IPS-NIHi7 (cell line): ENCODE data around the gene LAMA4.
"Not testable (repeated sequence)": the region's sequence is repeated elsewhere in the genome, so short reads cannot be mapped to it uniquely, and the experiment has no call there.

Source experiments
- DNase-seq: peaks from one replicate; pipeline ENCODE4 v3.0.0; 2012; ENCODE audit warnings: mixed read lengths; ENCODE audit errors: extremely low spot score

LAMA4 gene

DNA sequence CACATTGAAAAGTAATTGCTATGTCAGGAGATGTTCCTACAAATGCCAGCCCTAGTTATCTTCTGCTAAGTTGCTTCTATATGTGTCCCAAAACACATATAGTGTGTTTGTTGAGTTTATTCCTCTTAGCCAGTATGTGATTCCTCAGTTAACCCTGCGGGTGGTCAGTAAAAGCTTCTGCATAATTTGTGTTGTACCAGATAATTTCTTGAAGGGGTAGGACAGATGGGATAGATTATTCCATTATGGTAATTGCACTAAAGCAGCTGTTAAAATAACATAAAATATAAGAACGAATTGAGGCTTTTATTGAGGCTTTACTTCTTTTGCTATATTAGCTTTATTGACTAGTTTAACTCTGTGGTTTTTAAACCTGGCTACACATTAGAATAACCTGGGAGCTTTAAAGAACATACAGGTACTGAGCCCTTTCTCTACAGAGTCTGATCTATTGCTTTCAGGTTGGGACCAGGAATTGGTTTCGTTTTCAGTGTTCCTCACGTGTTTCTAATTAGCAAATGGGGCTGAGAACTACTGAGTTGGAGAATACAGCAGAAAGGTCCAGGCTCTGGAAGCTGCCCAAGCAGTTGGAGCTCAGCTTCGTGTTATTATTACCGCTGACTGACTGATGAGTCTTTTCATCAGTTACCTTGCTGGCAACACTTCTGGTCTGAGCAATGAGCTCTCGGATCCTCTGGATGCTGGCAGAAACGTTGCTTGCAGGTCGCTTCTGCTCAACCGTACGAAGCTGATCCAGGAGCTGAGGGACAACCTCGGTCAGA, 110.0 kb downstream of the LAMA4 start:
- no peak for DNase-seq

DNA sequence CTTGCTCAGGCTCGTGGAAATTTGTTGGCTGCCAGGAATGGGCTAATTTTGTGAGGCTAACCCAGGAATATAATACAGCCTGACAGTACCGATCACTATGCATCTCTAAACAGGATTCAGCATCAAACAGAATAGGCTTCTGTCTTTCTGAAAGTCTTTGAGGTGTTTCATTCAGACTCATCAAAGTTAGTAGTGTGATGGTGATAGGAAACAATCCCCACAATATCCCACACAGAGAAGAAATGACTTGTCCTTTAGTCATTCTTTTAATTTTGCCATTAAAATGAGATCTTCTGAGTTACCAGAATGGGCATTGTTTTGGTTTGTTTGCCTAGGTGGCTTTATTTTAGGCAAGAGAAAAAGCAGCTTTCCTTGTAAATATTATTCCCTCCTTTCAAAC, 112.7 kb downstream of the LAMA4 start:
- DNase-seq: no peak

DNA sequence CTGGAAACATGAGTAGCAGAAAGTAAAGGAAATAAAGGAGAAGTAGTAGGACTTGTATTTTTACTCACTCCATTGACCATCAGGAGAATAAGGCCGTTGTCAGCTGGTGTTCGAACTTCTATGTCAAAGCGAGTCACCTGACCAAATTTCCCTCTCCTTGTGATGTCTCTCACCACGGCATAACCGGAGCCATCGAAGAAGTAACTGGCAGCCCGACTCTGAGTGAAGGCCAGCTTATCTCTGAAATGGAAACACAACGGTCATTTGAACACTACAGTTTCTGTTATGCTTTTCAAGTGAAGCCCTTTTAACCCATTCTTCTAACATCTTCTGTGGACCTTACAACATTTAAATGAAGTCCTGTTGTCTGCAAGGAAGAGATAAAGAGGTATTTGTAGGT, 115.3 kb downstream of the LAMA4 start:
- DNase-seq: no peak

DNA sequence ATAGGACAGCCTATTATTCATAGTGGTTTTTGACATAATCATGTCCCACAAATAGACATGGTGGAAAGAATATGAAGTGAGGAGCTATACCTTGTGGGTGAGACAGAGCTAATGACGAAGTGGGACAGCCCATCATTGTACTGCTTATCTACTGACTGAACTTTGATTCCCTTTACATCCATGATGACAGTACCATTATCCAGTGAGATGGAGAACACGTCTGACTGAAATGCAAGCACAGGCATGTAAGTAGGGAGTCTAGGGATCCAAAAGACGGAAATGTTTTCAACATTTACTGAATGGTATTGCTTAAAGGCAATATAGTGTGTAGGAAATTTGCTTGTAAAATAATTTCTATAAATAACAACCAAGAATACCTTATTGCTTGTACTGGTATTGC, 123.5 kb downstream of the LAMA4 start:
- no peak for DNase-seq

DNA sequence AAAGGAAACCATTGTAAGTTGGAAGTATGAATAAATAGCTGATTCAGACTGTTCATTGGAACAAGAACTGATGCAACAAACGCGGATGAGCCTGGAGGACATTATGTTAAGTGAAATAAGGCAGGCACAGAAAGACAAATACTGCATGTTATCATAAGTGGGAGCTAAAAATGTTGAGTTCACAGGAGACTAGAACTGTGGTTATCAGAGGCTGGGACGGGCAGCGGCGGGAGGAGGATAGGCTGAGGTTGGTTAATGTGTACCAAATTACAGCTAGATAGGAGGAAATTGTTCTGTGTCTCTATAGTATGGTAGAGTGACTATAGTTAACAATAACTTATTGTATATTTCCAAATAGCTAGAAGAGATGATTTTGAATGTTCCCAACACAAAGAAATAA, 126.2 kb downstream of the LAMA4 start:
- DNase-seq: no peak

DNA sequence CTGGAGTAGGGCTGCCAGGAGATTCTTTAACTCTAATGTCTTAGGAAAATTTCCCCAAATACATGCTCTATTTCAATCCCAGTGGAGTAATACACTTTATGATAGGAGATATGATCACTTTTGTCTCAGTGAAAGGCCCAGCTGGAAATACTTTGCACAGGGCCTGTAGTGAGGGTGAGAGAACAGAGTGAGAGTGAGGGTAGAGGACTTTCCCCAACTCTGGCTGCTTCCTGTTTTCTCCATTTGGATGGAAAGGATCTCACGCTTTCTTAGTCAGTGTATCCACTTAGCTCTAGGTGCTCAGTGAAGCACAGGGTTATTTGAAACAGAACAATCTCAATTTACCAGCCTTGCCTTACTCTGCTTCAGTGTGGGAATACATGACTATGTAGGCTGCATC, 130.4 kb downstream of the LAMA4 start:
- DNase-seq: no peak

DNA sequence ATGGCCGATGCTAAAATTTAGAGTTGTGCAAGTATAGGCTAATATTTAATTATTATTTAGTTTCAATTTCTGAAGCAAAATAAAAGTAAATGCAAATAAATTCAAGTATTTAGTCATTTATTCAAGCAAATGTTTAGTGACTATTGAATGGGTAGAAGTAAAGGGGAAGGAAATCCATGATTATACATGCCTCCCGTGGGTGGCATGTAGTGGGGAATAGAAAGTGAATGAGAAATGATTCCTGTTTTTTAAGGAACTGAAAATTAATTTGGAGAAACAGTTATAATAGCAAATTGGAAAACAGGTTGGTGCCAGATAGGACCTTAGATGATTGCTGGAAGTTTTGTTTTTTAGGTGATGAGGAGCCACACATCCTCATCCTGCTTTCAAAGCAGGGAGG, 131.6 kb downstream of the LAMA4 start:
- no peak for DNase-seq

DNA sequence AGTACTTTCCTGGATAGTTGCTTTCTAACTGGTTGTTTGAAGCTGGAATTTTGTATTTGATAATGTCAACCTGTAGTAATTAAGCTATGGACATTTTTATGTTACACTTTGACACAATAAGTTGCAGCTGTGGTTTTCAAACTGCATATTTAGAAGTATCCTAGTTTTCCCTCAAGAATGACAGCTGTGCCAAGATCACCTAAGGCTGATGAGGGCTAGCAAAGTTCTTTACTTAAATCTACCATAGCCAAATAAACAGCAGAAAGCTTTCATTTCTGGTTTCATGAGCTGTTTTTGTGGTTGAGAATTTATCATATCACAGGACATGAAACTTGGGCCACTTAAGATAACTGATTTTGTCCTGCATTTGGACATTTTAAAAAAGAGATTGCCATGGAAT, 136.3 kb downstream of the LAMA4 start:
- no peak for DNase-seq

DNA sequence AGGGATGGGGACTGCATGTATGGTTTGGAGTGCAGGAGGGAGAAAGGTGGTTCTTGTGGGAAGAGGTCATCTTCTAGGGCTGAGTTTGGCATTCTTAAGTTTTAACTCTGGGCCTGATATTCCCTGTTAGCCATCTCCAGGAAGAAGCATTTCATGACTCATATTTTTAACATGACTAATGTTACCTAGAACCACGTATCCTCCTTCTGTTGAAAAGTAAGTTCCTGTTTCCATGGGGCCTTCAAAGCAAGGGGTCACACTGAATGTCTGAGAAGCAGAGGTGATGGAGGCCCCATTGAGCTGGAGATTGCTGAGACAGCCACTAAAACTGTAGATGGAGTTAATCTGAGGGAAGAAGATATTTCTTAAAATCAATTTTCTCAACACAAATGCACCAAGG, 136.8 kb downstream of the LAMA4 start:
- no peak for DNase-seq

DNA sequence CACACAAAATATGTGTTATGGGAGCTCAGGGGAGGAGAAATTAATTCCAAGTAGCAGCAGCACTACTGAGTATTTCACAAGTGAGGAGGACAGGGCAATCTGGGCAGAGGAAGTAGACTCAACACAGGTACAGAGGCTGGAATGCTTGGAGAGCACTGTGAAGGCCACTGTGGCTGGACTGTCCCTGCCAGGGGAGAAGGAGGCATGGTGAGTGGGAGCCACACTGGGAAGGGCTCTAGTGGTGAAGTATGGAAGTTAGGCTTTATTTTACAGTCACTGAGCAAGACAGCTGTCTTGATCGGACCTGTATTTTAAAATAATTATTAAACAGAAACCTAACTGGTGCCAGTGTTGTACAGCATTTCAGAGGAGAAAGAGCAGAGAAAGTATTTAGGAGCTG, 138.1 kb downstream of the LAMA4 start:
- DNase-seq: peak; percentile 20

DNA sequence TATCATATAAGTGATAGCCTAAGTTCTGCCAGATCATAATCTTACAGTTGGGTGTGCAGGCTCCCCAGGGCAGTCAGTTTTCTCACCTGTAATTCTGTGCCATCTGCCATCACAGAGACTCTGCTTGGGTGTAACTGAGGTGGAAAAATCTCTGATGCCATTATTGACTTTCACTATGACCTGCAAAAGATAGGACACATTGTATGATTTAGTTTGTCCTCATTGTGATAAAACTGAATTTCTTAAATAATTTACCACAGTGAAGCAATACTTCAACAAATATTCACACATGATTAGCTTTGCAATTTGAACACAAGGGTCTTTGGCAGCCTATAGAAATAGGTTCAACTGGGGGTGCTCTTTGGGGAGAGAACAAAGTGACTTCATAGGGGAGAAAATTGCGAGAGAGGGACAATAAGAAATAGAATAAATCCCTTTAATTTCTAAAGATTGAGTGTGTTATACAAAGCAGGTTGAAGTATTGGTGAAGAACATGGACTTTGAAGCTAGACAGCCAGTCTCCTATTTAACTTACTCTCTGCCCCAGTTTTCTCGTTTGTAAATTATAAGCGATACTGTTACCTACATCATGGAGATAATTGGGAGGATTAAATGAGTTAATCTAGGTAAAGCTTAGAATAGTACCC, 139.7 kb downstream of the LAMA4 start:
- DNase-seq: no peak

DNA sequence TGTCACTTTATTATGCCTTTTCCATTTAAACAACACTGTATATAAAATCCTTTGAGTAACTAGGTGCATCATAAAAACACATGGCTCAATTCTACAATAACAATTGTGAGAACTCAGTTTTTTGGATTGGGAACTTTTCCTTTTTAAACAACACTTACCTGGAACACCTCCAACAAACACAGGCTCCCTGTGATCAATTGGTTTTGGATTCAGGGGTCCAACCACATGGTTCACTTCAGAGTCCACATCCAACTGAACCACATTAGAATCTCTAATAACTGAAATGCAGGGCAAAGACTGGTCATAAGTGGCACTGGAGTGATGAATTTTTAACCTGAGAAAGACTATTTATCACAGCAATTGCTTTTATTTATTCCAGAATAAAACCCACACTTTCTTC, 140.4 kb downstream of the LAMA4 start:
- DNase-seq: no peak

DNA sequence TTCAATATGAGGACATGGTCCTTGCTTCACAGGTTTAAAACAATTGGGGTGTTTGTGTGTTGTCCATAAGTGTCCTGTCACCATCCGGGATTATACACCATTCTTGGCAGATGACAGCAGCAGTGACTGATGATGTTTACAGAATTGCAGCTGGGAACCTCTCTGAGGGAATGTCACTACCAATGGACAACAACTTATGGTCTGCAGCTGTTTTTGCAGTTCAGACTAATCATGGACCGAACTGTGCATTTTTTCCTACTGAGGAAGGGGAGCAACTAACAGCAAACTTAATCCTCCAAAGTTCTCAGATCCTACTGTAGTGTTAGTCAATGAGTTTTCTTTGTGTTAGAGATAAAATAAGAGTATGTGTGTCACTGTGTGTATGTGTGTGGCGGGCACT, 140.9 kb downstream of the LAMA4 start:
- no peak for DNase-seq

DNA sequence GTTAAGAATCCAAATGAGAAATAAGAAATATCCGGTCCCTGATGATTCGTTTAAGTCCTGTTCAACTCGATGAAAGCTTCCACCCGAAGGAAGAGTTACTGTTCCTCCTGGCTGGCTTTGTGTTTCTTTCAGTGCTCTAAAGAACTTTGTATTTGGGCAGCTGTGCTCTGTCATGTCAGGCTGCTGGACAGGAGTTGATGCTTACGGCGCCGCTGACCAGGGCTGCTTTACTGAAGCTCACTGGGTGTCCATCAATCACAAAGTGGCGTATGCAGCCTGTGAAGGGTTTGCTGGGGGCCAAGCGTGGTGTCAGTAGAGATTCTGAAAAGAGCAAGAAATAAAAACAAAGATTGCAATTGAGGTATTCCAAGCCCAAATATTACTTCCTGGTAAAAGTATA, 145.1 kb downstream of the LAMA4 start:
- no peak for DNase-seq

DNA sequence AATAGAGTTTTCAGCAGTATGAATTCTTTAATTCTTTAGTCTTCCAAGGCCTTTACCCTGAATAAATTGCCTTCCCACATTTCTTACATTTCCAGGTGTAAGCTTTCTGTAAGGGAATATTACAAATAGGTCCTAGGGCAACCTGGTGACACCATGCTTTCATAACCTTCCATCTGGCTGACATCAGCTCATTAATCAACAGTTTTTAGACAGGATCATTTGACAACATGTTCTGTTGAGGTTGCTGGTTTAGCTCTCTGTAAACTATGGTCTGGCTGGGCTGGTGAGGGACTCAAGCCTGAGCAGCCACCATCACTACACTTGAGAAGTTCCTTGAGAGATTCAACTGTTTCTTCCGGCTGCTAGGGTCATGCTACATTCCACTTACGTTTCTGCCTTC, 147.8 kb downstream of the LAMA4 start:
- DNase-seq: no peak

DNA sequence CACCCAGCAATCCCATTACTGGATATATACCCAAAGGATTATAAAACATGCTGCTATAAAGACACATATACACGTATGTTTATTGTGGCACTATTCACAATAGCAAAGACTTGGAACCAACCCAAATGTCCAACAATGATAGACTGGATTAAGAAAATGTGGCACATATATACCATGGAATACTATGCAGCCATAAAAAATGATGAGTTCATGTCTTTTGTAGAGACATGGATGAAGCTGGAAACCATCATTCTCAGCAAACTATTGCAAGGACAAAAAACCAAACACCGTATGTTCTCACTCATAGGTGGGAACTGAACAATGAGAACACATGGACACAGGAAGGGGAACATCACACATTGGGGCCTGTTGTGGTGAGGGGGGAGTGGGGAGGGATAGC, 148.3 kb downstream of the LAMA4 start:
- not testable (repeated sequence) for DNase-seq

DNA sequence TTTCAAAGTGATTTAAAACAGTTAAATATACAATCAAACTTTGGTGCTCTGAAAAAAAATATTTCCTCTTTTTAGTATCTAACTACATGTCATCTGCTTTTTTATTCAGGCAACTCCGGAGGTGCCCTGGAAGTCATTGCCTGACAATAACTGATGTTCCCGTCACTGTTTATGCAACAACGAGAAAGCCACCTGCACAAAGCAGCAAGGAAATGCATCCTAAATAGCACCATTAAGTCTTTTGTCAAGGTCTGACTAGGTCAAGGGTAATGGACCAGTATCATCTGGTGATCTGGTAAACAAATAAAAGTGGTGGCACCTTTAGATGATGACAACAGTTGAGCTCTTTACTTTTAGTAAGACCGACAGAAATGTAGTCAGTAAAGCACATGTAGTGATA, 153.8 kb downstream of the LAMA4 start:
- DNase-seq: peak; percentile 20

DNA sequence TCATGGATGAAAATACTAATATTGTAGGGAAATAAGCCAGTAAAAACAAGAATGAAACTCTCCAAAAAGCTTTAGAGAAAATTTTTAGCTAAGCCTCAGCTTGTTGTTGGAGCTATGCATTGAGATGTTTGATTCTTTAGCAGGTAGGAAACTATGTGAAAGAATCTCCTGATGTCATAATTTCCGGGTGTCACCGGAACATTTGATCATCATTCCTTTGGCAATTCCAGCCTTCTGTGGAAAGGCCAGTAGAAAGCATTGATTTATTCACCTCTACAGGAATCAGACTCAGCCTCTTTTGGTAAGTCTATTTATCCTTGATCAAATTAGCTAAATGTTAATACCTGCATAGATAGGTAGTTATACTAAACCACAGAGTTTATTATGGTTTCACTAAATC, 157.5 kb downstream of the LAMA4 start:
- DNase-seq: no peak

DNA sequence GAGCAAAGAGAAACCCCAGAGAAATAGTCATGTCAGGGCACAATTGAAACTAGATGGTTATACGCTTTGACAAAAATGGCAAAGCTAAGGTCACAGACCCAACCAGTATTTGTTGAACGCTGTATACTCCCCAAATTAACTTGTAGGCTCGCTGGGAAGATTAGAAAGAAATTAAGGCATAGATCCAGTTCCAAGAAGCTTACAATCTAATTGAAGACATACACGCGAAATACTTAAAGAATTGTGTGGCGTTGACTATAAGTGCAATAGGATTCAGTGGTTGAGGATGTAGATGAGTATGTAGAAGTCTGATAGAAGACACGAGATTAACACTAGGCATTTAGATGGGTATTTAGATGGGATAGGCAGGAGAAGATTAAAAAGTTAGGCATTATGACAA, 166.5 kb downstream of the LAMA4 start:
- no peak for DNase-seq

DNA sequence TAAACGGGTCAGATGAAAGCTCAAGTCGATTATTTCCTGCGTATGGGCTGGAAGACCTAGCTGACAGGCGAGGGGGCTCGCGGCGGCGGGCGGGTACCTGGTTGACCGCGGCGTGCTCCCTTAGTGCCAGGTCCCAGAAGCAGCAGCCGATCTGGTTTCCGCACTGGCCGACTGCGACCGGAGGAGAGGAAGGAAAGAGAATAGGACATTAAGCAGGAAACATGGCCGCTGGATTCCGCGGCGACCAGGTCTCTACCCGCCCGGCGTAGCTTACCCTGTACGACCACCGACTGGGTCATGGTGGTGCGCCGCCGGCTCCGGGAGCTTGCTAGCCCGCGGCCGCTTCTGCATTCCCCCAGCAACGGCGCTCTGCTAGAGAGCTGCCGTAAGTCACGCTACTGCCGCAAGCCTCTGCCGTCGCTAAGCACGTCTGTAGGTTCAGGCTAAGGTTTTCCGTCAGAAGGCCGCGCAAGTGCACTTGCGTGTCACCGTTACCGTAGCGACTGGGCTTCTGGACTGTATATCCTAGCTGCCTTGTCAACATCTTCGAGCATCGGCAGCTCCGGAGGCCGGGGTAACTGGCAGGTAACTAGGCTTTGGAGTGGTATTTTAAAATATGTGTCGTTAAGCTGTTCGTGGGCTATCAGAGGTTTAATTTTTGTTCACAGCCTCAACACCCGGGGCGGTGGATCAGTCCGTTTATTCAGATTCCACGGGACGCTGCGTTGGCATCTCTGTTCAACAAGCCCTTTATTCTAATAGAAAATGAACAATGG, 167.0 kb downstream of the LAMA4 start, which contains the start of the genes FAM229B and TUBE1:
TSS of gene FAM229B (plus strand) at position 456 of the 776 bp plus-strand sequence. CDS start 11,693 bp downstream, outside the sequence.
TSS of gene TUBE1 (minus strand) at position 347 of the 776 bp plus-strand sequence. CDS start at position 299, 48 bp downstream.
- DNase-seq: peak; percentile 90

DNA sequence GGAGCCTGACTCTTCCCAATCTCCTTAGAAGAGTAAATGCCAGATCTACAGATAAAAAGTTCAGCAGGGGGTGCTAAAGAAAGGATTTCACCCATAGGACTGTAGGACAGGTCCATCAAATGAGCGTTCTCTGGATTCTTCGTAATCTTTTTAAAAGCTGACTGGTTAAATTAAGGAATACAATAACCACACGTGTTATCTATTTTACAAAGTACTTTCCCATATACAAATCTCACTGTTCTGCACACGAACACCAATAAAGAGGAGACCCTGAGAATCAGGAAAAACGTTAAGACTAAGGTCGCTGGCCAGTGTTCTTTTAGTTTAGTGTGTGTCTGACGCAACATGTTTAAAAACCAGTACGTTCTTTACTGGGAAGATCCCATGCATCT, 167.6 kb downstream of the LAMA4 start:
- peak; percentile 29 for DNase-seq

DNA sequence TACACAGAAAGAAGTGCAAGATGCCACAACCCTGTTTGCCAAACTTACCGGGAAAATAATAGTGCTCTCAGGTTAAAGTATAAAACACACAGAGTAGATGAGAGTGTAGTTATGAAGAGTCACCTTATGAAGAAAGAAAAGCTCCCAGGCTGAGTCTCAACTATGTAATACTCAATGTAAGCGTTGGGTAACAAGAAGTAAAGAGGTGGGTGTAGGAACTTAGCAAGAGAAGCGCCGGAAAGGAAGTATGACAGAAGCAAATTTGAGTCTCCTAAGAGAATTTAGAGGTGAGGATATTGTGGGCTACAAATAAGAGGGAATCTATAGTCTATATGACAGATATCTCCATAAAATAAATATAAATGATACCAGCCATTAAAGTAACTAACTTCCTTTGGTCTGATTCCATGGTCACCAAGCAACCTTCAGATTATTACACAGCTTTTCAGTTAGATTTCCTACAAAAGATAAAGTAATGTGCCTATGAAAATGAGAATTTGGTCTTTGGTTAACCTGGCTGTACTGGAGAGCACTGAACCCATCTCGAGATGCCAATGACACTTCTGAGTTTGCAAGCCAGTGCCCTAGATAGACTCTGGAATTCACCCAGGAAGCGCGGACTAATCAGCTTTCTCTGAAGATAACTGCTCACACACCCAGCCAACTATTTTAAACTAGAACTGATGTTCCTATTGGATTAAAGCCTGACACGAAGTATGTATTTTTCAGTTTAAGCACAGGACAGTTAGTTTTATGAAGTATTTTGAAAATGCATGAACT, 168.9 kb downstream of the LAMA4 start:
- no peak for DNase-seq
